Measurements from ENCODE around the gene ASIC1.

DNA sequence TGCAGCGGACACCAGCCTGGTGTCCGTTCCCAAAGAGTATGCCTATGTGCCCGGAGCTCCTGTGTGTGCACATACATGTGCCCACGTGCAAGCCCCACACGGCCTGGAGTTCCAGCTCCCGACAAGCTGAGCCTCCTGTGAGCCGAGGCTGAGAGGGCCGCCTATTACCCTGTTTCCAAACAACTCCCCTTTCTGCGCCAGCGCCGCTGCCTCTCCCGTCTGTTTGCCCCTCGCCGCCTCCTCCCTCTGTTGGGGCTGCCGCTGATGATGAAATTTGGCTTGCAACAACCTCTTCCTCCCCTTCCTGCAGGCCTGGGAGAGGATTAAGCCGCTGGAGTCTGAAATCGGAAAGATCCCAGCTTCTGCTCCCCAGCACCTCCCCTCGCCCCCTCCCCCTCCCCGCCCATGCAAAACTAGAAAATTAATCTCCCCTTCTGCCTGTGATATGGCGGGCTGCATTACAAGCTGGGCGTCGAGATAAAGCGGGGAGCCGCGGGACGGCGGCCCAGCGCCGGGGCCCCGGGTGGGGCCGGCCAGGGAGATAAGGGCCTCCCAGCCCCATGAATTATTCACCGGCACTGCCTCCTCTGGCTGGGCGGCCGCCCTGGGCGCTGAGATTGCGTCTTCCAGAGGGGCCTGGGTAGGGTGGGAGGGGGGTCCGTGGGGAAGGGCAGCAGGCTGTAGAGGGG lies 6.8 kb upstream of the ASIC1 start:
- TF ChIP-seq POLR2AphosphoS5 (IDR thresholded peaks at IDR 0.05; ENCODE audit: low read depth, low read length) (no peak), POLR2A (IDR thresholded peaks at IDR 0.05; ENCODE audit: low read depth, low read length) (no peak), TAF1 (IDR thresholded peaks at IDR 0.05; ENCODE audit: borderline replicate concordance, low read depth, low read length) (no peak)

Data from GM12892 (cell line).